Stimulated activated CD4-positive, alpha-beta T cell treated with anti-CD3 and anti-CD28 coated beads, Interleukin-15, amount 100 ng/mL, for 1 hour (primary cell): ENCODE data around the gene FOXN1.
"Not testable (repeated sequence)": the region's sequence is repeated elsewhere in the genome, so short reads cannot be mapped to it uniquely, and the experiment has no call there.

Experiments used
- DNase-seq, 2 donors: peaks; one replicate each; pipeline ENCODE4 v3.0.0-alpha.2; 2020; ENCODE audit warnings: low read depth in 1 of 2, low spot score in 1 of 2

FOXN1 gene

GRCh38 chr17:28505986-28506665, at the start of gene FOXN1:
FOXN1 (plus strand) TSS chr17:28506348; CDS start chr17:28523970, 17,622 bp downstream.
- no peak for DNase-seq

GRCh38 chr17:28457890-28458289, 48.3 kb upstream of the FOXN1 start:
- DNase-seq, result no peak

- not testable (repeated sequence) for DNase-seq
These were observed 47.3 kb upstream of the FOXN1 start for GRCh38 chr17:28458881-28459280.

GRCh38 chr17:28460901-28461300, 45.2 kb upstream of the FOXN1 start:
- no peak for DNase-seq

GRCh38 chr17:28466001-28466400, 40.1 kb upstream of the FOXN1 start:
- no peak for DNase-seq

GRCh38 chr17:28466521-28467048, 39.6 kb upstream of the FOXN1 start:
- DNase-seq, result no peak

GRCh38 chr17:28467456-28468025, 38.6 kb upstream of the FOXN1 start:
- DNase-seq, result no peak

- not testable (repeated sequence) for DNase-seq
These were observed 38.0 kb upstream of the FOXN1 start for GRCh38 chr17:28468033-28468735.

- DNase-seq, result no peak
These were observed 37.4 kb upstream of the FOXN1 start for GRCh38 chr17:28468781-28469180.

GRCh38 chr17:28469376-28469775, 36.8 kb upstream of the FOXN1 start:
- DNase-seq, result no peak

- no peak for DNase-seq
These were observed 35.8 kb upstream of the FOXN1 start for GRCh38 chr17:28470266-28470913.

- no peak for DNase-seq
These were observed 35.2 kb upstream of the FOXN1 start for GRCh38 chr17:28470914-28471366.

GRCh38 chr17:28471531-28472342, 34.4 kb upstream of the FOXN1 start:
- no peak for DNase-seq

GRCh38 chr17:28472871-28473497, 33.2 kb upstream of the FOXN1 start:
- no peak for DNase-seq

GRCh38 chr17:28473542-28473941, 32.6 kb upstream of the FOXN1 start, which contains the start of gene SLC13A2:
SLC13A2 (plus strand) TSS chr17:28473644; CDS start chr17:28473713, 69 bp downstream.
- DNase-seq, result no peak

GRCh38 chr17:28474111-28474531, 32.0 kb upstream of the FOXN1 start:
- no peak for DNase-seq

GRCh38 chr17:28475151-28475900, 30.8 kb upstream of the FOXN1 start:
- no peak for DNase-seq

GRCh38 chr17:28476076-28476865, 29.9 kb upstream of the FOXN1 start:
- no peak for DNase-seq

GRCh38 chr17:28477928-28478327, 28.2 kb upstream of the FOXN1 start:
- no peak for DNase-seq
